NCI-H128 (cell line): Measurements from ENCODE around the gene KIDINS220.

Experiments used
- DNase-seq: peaks from one replicate; lab custom pipeline; 2025; ENCODE audit not compliant: unreplicated experiment; lab: John Stamatoyannopoulos, UW

Gene KIDINS220

GRCh38 chr2:8851811-8852560 lies 14.6 kb upstream of the KIDINS220 start:
- no peak for DNase-seq

DNA sequence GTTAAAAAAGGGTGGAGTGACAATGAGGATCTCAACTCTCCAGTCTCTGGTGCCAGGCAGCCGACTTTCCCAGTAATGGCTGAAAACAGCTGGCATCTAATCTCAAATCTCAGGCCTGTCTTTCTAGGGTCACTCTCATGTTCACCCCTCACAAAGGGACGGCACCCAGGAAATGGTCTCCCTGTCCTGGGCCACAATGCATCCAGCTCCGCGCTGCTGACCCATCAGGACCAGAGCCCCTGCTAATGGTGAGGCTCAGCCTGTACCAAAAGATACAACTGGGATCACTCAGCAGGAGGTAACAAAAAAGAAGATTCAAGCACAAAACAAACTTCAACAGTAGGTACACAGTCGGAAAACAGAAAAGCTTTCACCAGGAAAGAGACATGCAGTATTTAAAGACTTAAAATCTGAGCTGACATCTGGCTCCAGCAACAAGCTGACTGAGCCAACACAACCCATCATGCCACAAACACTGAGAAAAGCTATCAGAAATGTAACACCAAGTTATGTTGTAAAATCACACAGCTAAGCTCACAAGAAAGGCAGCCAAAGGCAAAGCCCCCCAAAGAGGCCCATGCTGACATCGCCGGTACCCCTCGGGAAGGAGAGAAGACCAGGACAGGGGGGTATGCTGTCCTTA lies 13.6 kb upstream of the KIDINS220 start:
- DNase-seq, result no peak

DNA sequence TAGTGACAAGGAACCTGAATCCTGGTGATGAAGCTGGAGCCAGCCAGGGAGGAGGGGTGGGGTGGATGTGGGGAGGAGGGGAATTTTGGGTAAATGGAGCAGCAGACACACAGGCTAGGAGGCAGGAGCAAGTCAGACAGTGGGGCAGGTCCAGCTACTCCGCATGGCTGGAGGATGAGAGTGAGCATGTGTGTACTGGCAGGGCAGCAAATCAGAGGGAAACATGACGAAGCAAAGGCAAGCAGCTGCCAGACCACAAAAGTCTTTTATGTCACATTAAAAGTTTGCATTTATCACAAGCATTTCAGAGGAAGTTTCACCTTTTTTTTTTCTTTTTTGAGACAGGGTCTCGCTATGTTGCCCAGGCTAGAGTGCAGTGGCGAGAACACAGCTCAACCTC lies 11.9 kb upstream of the KIDINS220 start:
- no peak for DNase-seq

DNA sequence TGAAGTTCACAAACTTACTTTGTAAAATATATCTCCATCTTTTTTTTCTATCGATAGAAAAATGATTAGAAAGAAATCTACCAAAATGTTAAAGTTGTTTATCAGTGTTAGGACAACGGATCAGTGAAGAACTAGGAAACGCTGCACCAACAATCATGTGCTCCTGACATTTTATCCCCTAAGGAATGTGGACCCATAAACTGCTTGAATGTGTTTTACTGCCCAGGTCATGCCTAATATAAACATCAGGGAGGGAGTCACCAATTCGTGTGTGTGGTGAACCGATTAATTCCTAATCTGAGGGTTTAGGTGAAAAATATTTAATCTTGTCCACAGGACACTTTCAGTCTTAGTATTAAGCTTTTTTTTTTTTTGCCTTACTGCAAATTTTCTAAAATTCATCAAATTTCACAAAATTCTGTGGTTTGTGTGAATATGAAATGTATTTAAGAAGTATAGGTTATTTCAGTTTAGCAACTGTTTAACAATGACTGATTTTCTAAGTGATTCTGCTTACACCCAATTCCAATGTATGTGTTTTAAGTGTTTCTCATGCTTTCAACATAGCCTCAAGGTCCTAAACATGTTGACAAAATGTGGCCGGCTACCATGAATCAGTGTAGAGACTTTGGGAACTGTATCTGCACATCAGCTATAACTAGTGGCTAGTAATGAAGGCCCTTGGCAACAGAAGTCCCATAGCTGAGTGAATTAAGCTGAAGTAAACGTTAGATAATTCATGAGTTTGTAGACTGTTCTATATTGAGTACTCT lies 11.1 kb upstream of the KIDINS220 start:
- no peak for DNase-seq

- no peak for DNase-seq
These were observed 10.0 kb upstream of the KIDINS220 start for GRCh38 chr2:8847400-8847799.

DNA sequence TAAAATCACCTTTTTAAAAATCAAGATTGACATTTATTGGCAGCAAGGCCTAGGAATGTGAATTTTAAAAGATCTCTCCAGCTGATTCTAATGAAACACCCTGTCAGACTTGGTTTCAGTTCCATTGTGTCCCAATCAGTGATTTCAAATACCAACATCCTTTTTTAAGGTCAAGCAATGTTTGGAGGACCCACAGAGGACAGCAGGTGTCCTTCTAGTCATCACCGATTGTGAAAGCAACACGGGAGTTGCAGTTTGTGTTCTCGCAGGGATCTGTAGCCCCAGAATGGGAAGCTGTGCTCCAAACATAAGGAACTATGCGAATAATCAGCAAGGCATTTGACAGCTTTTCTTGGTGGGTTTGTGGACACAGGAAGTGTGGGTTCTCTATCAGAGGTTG lies 4.5 kb upstream of the KIDINS220 start:
- DNase-seq, result no peak

- no peak for DNase-seq
These were observed 3.2 kb upstream of the KIDINS220 start for GRCh38 chr2:8840475-8841091.

- DNase-seq, result no peak
These were observed 2.0 kb upstream of the KIDINS220 start for GRCh38 chr2:8839189-8839965.

DNA sequence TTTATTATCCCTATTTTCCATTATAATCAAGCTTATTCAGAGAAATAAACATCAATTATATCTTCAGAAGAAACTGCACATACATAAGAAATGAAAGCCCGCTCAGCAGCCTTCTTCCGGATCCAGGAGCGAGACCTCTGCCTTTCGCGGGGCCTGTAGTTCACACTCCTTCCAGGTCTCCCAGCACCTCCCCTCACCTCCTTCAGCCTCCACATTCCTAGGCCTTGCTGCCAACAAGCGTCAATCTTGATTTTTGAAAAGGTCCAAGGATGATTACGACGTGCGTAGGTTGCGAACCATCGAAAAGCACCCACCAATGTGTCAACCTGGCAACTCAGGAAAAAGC lies 355 bp upstream of the KIDINS220 start:
- DNase-seq, result no peak

- DNase-seq, result no peak
These were observed 2.1 kb downstream of the KIDINS220 start for GRCh38 chr2:8835279-8835678.

- DNase-seq, result no peak
These were observed 3.6 kb downstream of the KIDINS220 start for GRCh38 chr2:8833853-8834252.

DNA sequence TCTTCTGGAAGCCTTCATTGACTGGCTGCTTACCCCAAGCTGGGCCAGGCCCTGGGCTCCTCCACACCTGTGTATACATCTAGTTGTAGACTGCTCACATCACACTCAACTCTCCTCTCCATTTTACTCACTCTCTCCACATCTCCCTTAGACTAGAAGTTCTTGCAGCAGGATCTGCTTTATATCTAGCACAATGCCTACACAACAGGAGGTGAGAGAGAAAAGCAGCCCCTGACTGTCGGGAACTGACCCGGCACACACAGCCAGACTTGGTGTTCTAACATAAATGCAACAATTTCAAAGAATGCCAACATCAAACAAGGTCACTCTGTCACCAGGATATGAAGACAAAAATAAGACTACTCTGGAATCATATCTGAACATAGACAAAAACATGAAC lies 5.9 kb downstream of the KIDINS220 start:
- DNase-seq, result no peak

- no peak for DNase-seq
These were observed 9.7 kb downstream of the KIDINS220 start for GRCh38 chr2:8827729-8828128.

- DNase-seq, result no peak
These were observed 15.2 kb downstream of the KIDINS220 start for GRCh38 chr2:8822218-8822617.

DNA sequence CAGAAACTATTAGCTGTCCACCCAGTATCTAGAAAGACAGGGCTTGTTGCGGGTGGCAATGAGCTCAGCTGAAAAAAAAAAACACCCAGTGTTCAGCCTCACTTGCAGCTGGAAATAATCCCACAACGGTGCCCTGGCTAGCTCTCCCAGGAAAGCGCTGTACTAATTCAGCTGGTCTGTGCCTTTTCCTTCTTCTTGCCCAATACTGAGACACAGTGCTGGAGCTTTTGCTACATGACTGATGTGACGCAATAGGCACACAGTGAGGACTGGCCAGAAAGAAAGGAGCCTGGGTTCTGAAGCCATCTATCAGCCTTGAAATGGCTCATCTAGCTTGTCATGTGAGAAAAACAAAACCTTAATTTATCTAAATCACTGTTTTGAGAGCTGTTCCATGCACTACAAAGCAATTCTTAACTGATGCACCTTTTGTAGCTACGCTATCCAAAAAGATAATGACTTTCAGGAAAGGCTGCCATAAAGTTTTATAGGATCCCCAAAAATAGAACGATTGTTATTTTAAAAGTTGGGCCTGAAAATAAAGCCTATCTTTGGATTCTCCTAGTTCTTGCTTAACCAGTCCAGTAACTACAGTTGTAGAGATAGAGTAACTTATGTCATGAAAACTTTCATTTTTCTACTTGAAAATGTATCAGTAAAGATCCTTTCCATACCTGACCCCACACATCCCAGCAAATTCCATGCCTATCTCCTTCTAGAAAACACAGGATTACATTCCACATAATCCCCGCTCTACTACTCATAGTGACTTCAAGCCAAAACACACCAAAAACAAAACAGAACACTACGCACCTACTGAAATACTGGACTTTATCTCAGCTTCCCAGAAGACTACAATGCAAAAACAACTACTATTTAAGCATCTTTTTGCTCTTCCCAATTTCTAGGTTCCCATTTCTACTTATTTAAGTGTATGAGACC lies 15.9 kb downstream of the KIDINS220 start:
- DNase-seq, result no peak

GRCh38 chr2:8819948-8820347 lies 17.5 kb downstream of the KIDINS220 start:
- DNase-seq, result no peak

GRCh38 chr2:8819194-8819593 lies 18.2 kb downstream of the KIDINS220 start:
- DNase-seq, result no peak

DNA sequence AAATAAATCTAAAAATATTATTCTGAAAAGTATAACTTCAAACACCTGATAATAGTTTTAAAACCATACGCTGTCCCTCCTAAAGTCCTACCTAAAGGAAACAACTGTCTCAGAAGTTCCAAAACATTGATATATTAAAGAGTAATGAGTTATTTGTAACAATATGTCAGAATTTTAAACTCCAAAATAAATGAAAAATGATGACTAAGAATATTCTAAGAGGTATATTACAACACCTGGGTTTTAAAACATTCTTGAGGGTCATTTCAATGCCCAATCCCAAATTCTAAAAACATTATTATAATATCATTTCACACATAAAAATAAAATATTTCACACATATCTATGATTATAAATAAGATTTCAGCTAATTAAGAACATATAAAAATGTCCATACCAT lies 20.2 kb downstream of the KIDINS220 start:
- no peak for DNase-seq

- DNase-seq, result no peak
These were observed 30.3 kb downstream of the KIDINS220 start for GRCh38 chr2:8806885-8807704.
